Pancreas (tissue), 10 donors: ENCODE measurements around the gene CLTA. TPM values are rescaled to one million over a fixed set of nuclear protein-coding genes. Genes with fewer than 3 reads are reported as not detected.

ENCODE experiments used
- ATAC-seq, 4 donors: fragments of 200-7000 bp; cut with Tn5 transposase; one replicate each; pipeline versions ENCODE4 v1.8.0 to v1.9.1; 2020; ENCODE audit warnings: mild to moderate bottlenecking in 4 of 4, moderate library complexity in 4 of 4
- DNase-seq, 6 donors: peaks; one replicate each; pipeline ENCODE4 v3.0.0-alpha.2; 2020
- FAIRE-seq: peaks from 2 replicates; lab custom pipeline; 2012; peaks lifted over from hg19 to GRCh38; lab: Jason Lieb, UNC
- H3K27ac ChIP-seq, 4 donors: fragments of 200-600 bp; sonication (generic); 1 replicate in 3 of 4; 2 replicates in 1 of 4; pipeline versions ENCODE4 v1.5.0 to v1.8.0; 2020
- H3K27me3 ChIP-seq, 4 donors: fragments of 200-600 bp; one replicate each; pipeline ENCODE4 v1.8.0; 2021
- H3K36me3 ChIP-seq, 3 donors: fragments of 200-600 bp; sonication (generic) in 1 of 3; one replicate each; pipeline versions ENCODE4 v1.5.0 to v1.8.0; 2020 to 2021
- H3K4me1 ChIP-seq, 3 donors: fragments of 200-600 bp; one replicate each; pipeline ENCODE4 v1.8.0; 2021
- H3K4me3 ChIP-seq, 4 donors: fragments of 200-600 bp; sonication (generic) in 2 of 4; one replicate each; pipeline versions ENCODE4 v1.5.0 to v1.8.0; 2020 to 2021
- H3K9me3 ChIP-seq, 4 donors: fragments of 200-600 bp; one replicate each; pipeline ENCODE4 v1.8.0; 2021
- WGBS, 2 donors: extraction: QIAGEN DNeasy Blood & Tissue Kit; methylation state at CpG; one replicate each; pipeline ENCODE4 v1.1.7; 2013; 5-methylcytosine and 5-hydroxymethylcytosine counted together
- intact Hi-C, 3 donors: fragments of 100-400 bp; cut with DNase I; formaldehyde crosslinking; loops; one replicate each; pipeline versions ENCODE4 v1.11.1 to v1.14.2; 2022
- polyA plus RNA-seq, 2 donors: library from polyadenylated mRNA; stranded (reverse); fragments of 200-250 nt; gene quantifications; one replicate each; pipeline ENCODE4 v1.2.3, GENCODE V29; 2013
- total RNA-seq, 6 donors: library from RNA; stranded (reverse); fragmentation: NEBNext Ultra II Directional in 4 of 6; extraction: Animal tissue kit (Norgen Biotek cat#: 25700) in 4 of 6; gene quantifications; one replicate each; pipeline versions ENCODE4 v1.2.1 to v1.2.4, GENCODE V29; 2021 to 2023
- TF ChIP-seq, protein P1 (sequence below), 4 donors: fragments of 200-600 bp; sonication (generic) in 3 of 4; IDR thresholded peaks; one replicate each; pipeline versions ENCODE4 v1.5.0 to v1.8.0; 2021; ENCODE audit warnings: antibody characterized with exemption in 4 of 4
- donor health status: healthy with polysubstance abuse.
- donor health status: DM: no; HTN: no; CAD: no; lungs with moderate emphysema.
- donor health status: DM: no; HTN: no; CAD: no.
- donor health status: control.
- donor health status: control.
- donor health status: Bipolar disorder and iron deficiency.
- donor health status: DM: yes; HTN: yes; CAD: no.
- donor health status: DM: no; HTN: no; CAD: no.
- donor health status: DM: no; HTN: no; CAD: no.
- donor health status: DM: yes; HTN: yes; CAD: no.

Gene CLTA
- total and polyA plus RNA-seq, 8 donors, result 49.2 to 102 (median 77.7) TPM

DNA sequence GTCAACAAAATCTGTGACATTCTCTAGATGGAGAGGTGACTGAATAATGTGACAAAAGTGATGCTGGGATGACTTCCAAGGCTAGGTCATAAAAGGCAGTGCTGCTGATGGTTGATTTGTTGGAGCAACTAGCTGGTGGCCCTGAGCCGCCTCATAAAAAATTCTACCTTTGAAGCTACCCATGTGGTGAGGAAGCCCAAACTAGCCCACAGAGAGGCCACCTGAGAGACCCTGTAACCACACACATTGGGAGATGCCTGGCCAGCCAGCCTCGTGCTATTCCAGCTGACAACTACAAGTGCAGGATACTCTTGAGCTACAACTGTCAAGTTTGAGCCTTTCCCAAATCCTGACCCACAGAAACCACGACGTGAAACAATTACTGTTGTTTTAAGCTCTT, 22.7 kb downstream of the CLTA start:
- TF ChIP-seq, protein P1, sequence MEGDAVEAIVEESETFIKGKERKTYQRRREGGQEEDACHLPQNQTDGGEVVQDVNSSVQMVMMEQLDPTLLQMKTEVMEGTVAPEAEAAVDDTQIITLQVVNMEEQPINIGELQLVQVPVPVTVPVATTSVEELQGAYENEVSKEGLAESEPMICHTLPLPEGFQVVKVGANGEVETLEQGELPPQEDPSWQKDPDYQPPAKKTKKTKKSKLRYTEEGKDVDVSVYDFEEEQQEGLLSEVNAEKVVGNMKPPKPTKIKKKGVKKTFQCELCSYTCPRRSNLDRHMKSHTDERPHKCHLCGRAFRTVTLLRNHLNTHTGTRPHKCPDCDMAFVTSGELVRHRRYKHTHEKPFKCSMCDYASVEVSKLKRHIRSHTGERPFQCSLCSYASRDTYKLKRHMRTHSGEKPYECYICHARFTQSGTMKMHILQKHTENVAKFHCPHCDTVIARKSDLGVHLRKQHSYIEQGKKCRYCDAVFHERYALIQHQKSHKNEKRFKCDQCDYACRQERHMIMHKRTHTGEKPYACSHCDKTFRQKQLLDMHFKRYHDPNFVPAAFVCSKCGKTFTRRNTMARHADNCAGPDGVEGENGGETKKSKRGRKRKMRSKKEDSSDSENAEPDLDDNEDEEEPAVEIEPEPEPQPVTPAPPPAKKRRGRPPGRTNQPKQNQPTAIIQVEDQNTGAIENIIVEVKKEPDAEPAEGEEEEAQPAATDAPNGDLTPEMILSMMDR (IDR thresholded peaks at IDR 0.05), result no peak
- H3K4me1 ChIP-seq, result peaks cover 0 to 8% (median 5%) of the 10 kb centered on the region in 3 donors
- H3K36me3 ChIP-seq, result peaks cover 0 to 27% (median 11%) of the 10 kb centered on the region in 3 donors
- FAIRE-seq, result no peak
- H3K27ac ChIP-seq, result no peak overlapping the region
- WGBS, 2 donors, result 94 to 97% methylated on average over 4 of the region's 4 CpGs
- H3K4me3 ChIP-seq, result no peak overlapping the region
- DNase-seq, result no peak
- intact Hi-C loops, result no loop called here
- H3K27me3 ChIP-seq, result no peaks in the 10 kb centered on the region
- no peak for ATAC-seq
- no peaks in the 10 kb centered on the region for H3K9me3 ChIP-seq

DNA sequence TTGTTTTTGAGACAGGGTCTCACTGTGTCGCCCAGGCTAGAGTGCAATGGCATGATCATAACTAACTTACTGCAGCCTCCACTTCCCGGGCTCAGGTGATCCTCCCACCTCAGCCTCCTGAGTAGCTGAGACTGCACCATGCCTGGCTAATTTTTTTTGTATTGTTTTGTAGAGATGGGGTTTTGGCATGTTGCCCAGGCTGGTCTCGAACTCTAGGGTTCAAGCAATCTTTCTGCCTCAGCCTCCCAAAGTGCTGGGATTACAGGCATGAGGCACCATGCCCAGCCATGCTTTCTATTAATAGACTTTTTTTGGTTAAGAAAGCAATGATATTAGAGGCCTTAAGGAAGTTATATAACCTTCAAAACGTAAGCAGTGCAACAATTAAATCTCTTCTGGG, 23.3 kb downstream of the CLTA start:
- Histone ChIP-seq H3K4me1 (peaks cover 0 to 8% (median 5%) of the 10 kb centered on the region in 3 donors), H3K4me3 (no peak overlapping the region), H3K27me3 (no peaks in the 10 kb centered on the region), H3K9me3 (no peaks in the 10 kb centered on the region), H3K36me3 (peaks cover 0 to 27% (median 7%) of the 10 kb centered on the region in 3 donors), H3K27ac (peak overlapping the region in 1 of 4 donors; percentile 6)
- FAIRE-seq (no peak), ATAC-seq (no peak), DNase-seq (no peak)
- TF ChIP-seq, protein P1 (IDR thresholded peaks at IDR 0.05), result no peak
- WGBS, 2 donors, result 74 to 77% methylated on average over 4 of the region's 4 CpGs
- intact Hi-C loops, result no loop called here

DNA sequence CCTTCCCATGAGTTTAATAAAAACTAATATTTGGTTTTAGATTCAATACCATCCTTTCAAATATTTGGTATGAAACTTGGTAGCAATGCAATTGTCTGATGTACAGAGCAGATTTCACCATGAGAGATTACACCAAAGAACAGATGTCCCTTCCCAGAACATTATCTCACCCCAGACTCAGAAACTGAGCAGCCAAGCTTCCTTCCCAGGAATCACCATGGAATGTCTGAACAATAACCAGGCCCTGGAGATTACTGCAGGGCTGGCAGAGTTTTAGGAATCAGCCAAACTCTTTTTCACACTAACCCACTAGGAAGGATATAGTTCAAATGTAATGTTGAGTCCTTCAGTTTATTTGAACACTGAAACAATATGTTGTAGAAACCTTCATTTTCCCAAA, 23.9 kb downstream of the CLTA start:
- H3K4me1 ChIP-seq, result peaks cover 0 to 8% (median 5%) of the 10 kb centered on the region in 3 donors
- intact Hi-C loops, result no loop called here
- H3K9me3 ChIP-seq, result no peaks in the 10 kb centered on the region
- no peak for DNase-seq
- H3K27me3 ChIP-seq, result no peaks in the 10 kb centered on the region
- no peak overlapping the region for H3K4me3 ChIP-seq
- TF ChIP-seq, protein P1 (IDR thresholded peaks at IDR 0.05), result no peak
- peaks cover 0 to 27% (median 11%) of the 10 kb centered on the region in 3 donors for H3K36me3 ChIP-seq
- ATAC-seq, result peak in 3 of 4 donors; percentile 36 to 55 (median 42)
- H3K27ac ChIP-seq, result peak overlapping the region in 1 of 4 donors; percentile 17
- no peak for FAIRE-seq

DNA sequence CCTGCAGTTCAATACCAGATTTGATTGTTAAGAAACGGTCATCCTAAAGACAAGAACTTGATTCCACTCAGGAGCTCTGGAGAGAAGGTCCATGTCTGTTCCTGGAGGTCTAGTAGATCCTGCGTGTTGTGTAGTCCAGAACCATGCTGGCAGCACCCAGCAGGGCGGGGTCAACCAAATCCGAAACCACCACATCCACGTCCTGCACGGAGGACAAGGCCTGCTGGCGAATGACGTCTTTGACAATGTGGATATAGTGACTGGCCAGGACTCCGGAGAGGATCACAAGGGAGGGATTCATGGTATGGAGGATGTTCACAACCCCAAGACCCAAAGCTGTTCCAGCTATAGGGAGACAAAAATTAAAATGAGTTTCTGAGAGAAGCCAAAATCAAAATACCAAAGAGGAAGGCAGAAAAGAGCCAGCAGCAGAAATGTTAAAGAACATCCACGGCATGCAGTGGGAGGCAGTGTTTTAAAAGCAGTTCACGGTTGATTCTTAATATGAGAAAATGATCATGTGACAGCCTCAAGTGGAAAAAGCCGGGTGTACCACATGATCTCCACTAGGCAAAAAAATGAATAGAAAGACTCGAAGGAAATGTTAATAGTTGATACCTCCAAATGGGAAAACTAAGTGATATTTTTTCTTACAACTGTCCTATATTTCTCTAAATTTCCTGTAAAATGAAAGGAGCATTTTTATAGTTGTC, 26.7 kb downstream of the CLTA start:
- ATAC-seq (no peak), FAIRE-seq (no peak), DNase-seq (no peak)
- H3K9me3 ChIP-seq, result no peaks in the 10 kb centered on the region
- H3K4me3 ChIP-seq, result no peak overlapping the region
- H3K4me1 ChIP-seq, result peaks cover 0 to 8% (median 5%) of the 10 kb centered on the region in 3 donors
- intact Hi-C loops, result no loop called here
- H3K27me3 ChIP-seq, result no peaks in the 10 kb centered on the region
- H3K27ac ChIP-seq, result no peak overlapping the region
- peaks cover 0 to 32% (median 14%) of the 10 kb centered on the region in 3 donors for H3K36me3 ChIP-seq
- TF ChIP-seq, protein P1 (IDR thresholded peaks at IDR 0.05), result no peak
- WGBS, 2 donors, result 73 to 77% methylated on average over 13 of the region's 13 CpGs

DNA sequence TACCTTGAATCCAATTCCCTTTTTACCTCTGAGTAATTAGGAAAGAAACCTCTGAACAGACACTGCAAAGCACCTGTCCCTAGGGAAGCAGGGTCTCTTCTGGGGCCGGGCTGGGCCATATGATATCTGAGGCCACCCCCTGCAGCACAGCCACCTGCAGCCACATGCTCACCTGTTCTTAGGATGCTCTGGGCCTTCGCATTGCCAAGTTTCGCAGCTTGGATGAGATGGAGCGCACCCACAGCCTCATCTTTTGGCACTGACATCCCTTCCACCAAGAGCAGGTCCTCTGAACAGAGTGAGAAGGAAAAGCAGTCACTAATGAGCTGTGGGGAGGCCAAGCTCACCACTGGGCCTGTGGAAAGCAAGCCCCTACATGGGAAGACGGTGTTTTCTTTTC, 27.3 kb downstream of the CLTA start:
- Histone ChIP-seq H3K9me3 (no peaks in the 10 kb centered on the region), H3K36me3 (peaks cover 2 to 38% (median 14%) of the 10 kb centered on the region in 3 donors), H3K27me3 (no peaks in the 10 kb centered on the region), H3K4me3 (no peak overlapping the region), H3K27ac (no peak overlapping the region), H3K4me1 (peaks cover 0 to 8% (median 5%) of the 10 kb centered on the region in 3 donors)
- TF ChIP-seq, protein P1 (IDR thresholded peaks at IDR 0.05), result no peak
- DNase-seq (no peak), FAIRE-seq (no peak), ATAC-seq (no peak)
- WGBS, 2 donors, result 93 to 94% methylated on average over 5 of the region's 5 CpGs
- intact Hi-C loops, result no loop called here
